GM19351 (cell line): ENCODE measurements around the gene MMAB.

Experiments used
- ATAC-seq: cut with Tn5 transposase; IDR thresholded peaks from one replicate; pipeline ENCODE4 v1.9.1; 2021; ENCODE audit warnings: mild to moderate bottlenecking, moderate library complexity; ENCODE audit not compliant: unreplicated experiment

MMAB gene

DNA sequence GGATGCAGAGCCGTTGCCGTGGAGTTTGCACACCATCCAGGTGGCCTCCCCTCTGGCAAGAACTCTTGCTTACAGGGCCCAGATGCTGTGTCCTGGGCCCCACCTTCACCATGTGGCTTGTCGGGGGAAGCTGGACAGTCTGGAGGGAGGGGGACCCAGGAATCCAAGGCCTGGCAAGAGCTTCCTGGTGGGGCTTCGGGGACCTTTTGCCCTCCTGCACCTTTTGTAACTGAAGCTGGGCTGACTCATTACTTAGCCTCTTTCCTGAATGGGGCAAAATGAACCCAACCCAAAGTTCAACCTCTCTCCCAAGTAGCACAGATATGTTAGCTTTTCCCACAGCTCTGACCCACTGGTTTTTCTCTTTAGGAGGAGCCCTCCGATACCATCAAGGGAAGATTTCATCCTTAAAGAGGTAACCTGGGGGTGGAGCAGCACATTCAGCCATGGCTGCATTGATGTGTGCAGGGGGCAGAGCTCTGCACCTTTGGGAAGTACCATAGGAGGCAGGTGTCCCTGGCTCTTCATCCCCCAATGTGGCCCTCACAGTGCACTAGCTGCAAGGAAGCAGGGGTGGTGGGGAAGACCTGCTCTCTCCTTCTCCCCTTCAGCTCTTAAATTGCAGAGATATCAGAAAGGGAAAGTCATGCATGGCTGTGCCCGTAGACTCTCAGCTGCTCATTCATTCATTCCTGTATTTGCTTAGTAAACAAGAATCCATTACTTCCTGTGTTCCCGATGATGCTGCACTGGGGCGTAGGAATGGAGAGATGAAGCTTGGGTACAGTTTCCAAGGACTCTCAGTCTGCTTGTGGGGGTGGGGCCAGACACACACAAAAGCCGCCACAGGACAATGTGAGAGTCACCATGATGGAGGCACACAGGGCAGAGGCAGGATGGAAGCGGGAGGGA is 13.3 kb upstream of the MMAB start:
- no peak for ATAC-seq

DNA sequence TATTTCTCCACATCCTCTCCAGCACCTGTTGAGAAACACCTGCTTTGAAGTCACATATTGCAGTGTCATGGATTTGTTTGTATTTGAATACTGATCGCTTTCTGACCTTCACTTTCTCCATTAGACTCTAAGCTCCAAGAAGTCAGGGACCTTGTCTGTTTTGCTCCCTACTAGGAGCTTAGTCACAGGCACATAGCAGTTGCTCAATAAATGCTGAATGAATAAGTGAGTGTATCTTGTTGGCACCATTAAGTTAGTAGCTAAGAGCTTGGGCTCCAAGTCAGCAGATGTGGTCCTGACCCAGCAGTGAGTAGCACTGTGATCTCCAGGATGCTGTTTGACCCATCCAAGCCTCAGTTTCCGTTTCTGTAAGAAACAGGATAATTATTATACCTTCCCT is 10.4 kb upstream of the MMAB start:
- ATAC-seq = no peak

DNA sequence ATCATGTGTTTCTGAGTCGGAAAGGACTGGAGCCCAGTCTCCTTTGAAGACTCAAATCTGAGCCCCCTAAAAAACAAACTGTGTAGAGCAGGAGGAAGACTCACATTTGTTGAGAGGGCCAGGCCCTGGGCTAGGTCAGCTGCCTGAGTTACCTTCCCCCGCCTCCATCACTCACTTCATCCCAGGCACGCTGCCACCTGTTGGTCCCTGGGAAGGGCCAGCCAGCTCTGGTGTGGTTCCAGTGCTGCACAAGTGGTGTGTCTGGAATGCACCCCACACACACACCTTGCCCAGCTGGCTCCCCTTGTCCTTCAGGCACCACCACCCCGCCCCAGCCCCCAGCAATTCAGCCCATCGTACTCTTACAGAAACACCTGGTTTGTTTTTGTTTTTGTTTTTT is 9.3 kb upstream of the MMAB start:
- no peak for ATAC-seq

DNA sequence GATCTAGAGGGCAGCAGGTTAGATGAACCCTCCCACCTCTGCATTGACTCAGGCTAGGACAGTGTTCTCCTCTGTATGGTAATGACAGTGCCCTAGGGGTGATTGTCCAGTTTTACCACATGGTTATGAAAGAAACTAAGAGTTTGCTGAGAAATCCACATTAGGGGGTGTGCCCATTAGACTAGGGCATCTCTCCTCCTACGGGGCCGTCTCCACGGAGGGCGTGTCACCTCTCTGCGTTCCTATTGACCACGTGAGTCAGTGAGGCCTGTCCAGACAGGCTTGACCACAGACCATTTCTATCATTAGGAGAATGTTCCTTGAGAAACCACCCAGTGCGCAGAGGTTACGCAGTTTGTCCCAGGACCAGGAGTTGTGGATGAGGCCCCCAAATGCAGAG is 8.6 kb upstream of the MMAB start:
- ATAC-seq = no peak

DNA sequence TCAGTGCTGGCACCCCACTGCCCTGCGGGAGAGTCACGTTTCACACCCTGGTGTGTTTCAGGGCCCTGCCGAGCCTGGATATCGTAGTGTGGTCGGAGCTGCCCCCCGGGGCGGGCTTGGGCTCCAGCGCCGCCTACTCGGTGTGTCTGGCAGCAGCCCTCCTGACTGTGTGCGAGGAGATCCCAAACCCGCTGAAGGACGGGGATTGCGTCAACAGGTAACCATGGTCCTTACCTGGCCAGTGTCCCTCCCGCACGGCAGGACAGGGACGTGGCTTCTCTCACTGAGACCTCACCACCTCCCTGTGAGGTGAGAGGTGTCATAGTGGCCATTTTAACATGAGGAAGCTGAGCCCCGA is 8.0 kb upstream of the MMAB start:
- ATAC-seq = no peak

DNA sequence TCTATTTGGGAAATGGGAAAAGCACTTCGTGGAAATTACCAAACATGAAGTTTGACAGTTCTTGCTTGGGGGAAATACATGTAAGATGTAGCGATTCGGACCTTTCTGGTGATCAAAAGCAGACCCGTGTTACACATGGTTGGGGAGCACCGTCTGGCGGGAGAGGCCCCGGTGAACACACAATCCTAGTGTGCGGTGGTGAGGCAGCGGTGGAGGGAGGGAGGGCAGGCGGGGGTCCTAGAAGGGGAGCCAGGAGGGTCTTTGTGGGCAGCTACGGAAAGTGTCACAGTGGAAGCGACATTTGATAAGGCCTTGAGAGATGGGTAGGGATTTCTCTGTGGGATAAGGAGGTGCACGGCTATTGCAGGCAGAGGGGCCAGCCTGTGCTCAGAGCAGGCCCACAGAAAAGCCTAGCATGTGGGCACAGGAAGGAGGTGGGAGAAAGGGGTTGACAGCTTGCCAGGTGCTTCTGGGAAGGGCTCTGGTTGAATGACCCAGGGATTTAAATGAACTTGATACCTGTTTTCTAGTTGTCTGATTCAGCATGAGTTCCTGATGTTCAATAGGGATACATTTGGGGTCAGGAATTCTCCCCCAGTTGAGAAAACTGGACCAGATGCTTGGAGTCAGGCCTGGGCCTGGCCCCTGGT is 7.5 kb upstream of the MMAB start:
- ATAC-seq = no peak

DNA sequence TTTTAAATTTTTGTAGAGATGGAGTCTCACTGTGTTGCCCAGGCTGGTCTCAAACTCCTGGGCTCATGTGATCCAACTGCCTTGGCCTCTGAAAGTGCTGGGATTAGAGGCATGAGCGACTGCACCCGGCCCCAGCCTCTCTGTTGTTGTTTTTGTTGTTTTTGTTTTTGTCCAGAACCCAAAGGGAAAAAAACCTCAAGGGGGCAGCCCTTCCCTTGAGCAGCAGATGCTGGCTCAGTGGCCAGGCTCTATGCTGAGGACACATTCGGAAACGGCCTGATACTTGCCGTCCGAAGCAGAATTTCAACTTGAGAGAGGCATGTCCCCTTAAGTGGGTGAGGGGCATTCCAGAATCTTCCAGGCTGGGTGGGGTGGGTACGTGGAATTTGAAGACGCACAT is 7.0 kb upstream of the MMAB start:
- ATAC-seq = no peak

DNA sequence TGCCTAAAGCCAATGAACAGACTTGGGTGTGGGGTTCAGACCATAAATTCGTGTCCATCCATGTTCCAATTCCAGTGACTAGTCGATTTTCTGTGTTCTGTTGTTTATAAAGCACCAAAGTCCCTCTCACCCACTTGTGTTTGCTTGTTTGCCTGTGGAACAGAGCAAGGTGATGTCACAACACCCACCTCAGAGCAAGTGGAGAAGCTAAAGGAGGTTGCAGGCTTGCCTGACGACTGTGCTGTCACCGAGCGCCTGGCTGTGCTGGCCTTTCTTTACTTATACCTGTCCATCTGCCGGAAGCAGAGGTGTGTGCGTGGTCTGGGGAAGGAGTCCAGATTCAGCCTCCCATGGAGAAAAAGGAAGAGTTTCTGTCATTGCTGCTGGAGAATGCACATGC is 6.3 kb upstream of the MMAB start:
- ATAC-seq = no peak

DNA sequence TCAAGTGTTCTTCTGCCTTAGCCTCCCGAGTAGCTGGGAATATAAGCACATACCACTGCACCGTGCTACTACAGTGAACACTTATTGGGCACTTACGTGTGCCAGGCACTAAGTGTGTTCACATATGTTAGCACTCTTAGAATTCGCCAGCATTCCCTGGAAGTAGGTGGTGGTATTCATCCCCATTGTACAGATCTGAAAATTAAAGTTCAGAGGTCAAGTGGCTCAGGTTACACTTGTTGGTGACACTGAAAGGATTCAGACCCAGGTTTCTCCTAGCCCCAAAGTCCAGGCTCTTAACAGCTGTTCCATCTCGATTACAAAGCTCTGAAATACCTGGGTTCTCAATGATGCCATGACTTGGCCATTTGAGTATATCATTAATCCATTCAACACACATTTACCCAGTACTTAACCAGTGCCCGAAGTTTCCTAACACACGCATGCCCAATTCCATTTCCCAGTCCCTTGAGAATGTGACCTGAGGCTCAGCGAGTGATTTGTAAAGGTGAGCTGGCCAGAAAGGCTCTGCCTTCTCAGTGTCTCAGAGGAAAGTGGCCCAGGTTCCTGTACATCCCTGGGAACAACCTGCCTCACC is 5.1 kb upstream of the MMAB start:
- no peak for ATAC-seq

DNA sequence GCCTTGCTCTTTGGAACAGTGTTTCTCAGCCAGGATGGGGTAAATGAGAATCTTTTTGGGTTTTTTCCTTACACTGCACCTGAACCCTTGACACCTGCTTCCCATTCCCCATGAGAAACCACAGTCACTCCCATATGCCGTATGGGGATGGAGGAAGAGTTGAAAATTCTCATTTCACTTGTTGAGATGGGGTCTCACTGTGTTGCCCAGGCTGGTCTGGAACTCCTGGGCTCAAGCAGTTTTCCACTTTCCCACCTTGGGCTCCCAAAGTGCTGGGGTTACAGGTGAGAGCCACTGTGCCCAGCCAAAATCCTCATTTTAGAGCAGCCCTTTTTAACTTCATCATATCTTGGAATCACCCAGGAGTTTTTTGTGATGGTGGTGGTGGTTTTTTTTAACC is 4.0 kb upstream of the MMAB start:
- ATAC-seq = no peak

DNA sequence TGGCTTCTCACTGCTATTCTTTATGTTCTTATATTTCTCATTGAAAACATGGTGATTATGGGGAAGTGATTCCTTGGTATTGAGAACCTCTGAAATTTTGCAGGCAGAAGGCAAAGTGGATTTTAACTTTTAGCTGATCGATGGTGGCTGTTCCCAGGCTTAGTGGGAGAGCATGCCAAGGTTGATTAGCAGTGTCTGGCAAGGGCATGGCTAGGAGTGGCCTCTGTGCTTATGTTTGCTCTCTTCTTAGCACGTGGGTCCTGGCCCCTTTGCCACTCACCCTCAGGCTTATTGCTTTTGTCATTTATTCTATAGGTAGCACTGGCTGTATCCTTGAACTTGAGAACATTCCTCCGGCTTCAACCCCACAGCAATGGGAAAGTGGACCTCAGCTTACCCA is 2.4 kb upstream of the MMAB start:
- ATAC-seq = no peak

DNA sequence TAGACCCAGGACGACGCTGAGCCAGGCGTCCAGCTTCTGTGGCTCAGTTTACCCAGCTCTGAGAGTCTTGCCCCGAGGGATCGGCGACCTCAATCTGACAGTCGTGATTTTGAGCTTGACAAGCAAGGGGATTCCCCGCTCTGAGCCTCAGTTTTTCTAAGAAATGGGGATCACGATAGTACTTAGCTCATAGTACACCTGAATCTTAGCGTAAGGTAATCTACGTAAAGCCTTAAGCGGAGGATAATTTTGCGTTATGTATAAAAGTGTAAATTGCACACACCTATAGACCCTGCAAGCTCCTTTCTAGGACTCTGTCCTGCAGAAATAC is 575 bp upstream of the MMAB start:
- no peak for ATAC-seq

DNA sequence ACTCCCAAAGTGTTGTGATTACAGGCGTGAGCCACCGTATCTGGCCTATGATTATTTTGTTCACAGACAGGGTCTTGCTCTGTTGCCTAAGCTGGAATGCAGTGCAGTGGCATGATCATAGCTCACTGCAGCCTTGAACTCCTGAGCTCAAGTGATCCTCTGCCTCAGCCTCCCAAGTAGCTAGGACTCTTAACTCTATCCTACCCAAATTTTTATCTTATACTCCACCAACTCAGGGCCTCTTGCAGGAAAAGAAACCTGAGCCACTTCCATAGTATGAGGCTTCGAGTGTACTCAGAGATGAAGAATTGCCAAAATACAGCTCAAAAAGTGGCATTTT is 828 bp downstream of the MMAB start:
- ATAC-seq = no peak

DNA sequence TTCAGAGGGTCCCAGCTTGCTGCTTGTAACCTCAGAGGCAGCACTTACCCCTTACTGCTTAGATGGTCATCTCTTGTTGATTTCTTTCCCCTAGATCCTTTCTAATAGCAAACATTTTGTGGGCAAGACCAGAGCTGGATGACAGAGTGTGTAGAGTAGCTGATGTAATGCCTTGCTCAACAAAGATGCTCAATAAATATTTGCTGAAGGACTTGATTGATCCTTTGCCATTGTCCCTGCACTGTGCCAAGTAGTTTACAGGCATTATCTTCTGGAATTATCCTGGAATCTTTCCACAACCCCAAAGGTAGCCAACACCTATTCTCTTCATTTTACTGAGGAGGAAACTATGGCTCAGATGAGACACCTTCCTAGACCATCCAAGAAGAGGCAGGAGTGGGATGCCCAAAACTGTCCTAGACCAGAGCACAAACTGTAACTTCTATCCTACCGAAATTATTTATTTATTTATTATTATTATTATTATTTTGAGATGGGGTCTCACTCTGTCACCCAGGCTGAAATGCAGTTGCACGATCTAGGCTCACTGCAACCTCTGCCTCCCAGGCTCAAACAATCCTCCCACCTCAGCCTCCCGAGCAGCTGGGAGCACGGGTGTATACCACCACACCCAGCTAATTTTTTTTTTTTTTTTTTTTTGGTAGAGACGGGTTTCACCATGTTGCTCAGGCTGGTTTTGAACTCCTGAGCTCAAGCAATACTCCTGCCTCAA is 1.4 kb downstream of the MMAB start:
- ATAC-seq = no peak

DNA sequence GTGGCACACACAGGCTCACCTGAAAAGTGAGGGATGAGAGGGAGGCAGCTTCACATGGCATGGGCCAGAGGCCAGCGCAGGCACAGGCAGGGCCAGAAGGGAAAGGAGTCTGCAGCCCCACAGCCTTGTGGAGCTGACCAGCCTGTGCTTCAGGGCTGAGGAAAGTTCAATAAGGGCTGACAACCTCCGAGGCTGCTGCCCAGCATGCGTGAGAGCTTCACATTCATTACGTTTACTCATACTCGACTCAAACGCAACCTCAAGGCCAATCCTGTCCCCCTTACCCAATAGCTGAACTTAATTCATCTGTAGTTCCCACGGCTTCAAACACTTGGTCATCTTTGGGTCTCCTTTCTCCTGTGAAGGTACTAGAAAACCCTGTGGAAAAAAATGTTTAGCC is 4.8 kb downstream of the MMAB start:
- no peak for ATAC-seq

DNA sequence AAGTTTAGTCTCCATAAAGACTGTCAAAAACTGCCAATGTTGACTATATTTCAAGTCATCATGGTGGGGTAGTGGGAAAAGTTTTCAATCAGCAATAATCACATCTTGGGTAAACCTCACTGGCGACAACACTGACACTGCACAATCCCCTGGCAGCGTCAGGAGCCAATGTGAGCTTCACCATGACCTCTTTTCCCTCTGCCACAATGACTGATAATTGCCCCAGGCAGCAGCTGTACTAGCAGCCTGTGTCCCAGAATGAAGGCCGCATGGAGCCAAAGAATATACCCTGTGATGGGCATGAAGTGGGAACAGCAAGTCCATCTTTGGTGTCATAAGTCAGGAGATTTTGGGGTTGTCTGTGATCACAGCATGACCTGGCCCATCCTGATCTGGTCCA is 5.3 kb downstream of the MMAB start:
- no peak for ATAC-seq

DNA sequence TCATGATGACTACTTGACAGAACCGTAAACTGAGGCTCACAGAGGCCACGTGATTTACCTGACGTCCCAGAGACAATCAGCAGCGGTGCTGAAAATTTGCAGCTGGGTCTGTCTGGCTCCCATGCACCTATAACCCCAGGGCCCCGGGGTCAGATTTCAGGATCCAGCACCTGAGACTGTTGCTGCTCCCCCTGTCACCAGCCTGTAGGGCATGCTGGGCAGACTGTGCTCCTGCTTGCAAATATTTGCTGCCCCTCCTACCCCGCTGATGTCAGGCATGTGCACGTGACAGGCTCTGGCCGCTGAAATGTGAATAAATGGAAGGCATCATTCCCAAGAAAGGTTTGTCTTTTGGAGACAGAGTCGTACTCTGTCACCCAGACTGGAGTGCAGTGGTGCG is 6.0 kb downstream of the MMAB start:
- ATAC-seq = no peak

DNA sequence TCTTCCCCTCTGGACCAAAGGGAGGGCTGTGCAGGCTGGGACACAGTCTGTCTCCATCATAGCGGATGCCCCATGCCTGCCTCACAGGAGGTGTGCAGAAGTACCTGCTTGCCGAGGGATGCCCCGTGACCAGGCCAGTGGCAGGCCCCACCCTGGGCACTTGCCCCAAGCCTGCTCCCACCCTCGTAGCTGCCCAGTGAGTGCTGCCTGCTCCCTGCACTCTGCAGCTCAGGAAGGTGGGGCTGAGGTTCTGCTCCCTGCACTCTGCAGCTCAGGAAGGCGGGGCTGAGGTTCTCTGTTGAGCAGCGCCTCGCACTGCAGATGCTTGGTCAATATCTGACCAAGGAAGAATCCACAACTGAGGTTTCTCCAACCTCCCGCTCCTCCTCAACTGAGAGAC is 6.9 kb downstream of the MMAB start:
- ATAC-seq = no peak

DNA sequence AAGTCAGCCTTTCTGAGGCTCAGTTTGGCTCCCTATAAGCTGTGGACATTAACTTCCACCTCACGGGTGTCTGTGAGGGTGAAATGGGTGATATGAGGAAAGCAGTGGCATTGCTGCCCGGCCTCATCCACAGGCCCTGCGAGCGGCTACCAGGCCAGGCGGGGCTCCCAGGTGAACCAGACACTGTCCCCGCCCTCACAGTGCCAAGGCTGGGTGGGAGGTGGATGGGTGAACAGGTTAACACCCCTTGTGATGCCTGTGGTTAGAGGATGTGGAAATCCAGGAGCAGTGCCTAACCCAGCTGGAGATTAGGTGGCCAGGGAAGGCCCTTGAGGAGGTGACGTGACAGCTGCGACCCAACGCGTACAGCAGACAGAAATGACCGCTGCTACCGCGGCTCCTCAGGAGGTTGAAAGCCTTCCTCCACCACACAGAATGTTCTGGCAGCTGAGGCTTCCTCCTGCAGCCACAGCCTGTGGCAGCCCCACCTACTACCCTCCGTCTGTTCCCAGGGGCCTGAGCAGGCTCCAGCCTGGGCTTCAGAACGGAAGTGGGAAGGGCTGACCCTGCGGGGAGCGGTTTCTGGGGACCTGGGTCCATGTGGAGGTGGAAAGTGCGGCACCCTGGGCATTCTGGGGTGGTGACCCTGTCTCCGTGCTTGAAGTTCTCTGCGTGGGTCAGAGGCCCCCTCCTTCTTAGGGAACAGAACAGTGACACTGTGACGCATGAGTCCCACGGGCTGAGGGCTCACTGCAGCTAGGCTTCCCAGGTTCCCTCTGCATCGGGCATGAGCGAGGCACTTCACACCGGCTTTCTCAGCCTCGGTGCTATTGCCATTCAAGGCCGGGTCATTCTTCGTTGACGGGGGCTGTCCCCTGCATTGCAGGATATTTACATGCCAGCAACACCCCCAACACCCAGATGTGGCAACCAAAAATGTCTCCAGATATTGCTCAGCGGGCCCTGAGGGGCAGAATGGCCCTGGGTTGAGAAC is 9.7 kb downstream of the MMAB start:
- ATAC-seq = no peak

DNA sequence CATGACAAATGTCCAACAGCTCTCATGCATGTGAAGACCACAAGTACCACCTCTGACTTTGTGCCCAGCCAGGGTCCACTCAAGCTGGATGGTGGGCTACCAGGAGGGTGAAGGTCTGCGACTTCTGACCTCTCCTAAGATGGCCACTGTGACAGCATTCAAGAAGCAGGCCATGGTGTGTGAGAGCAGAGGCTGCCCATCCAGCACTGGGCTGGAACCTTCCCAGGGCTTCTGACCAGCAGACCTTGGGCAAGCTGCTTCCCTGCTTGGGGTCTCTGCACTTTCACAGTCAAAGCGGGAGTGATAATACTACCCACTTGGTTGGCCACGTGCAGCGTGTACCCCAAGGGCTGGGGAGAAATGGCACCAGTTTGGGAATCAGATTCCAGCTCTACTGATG is 10.4 kb downstream of the MMAB start:
- ATAC-seq = no peak

DNA sequence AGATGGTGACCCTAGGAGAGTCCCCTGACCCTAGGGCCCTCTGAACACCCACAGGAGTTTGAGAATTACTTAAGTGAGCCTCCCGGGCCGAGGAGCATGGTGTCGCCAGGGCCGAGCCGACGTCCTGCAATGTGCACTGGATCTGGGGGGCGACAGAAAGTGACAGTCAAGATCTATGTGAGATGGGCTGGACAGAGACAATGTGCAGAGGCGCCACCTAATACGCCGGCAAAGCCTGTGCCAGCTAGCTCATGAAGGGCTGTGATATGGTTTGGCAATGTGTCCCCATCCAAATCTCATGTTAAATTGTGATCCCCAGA is 11.6 kb downstream of the MMAB start:
- ATAC-seq = no peak
